HG03439 (cell line): ENCODE measurements around the gene RNF207.

ENCODE experiments used
- ATAC-seq: cut with Tn5 transposase; IDR thresholded peaks from one replicate; pipeline ENCODE4 v1.9.1; 2021; ENCODE audit warnings: mild to moderate bottlenecking, moderate library complexity; ENCODE audit not compliant: unreplicated experiment

The RNF207 gene

DNA sequence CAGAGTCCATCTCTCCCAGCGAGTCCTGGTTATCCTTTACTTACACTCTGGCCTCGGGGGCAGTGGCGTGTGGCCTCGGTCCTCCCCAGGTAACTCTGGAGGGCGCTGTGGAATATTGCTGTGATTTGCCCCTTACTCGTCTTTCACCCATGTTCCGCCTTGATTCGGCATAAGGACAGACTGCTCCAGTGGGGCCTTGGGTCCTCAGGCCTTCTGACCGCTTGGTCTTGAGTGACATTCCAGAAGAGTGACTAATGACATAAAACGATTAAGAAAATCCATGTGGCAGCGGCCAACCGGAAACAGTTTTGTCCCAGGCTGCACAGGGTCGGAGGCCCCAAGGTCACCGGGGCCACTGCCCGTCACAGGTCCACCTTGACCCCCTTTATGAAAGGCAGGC, 18.8 kb downstream of the RNF207 start:
- no peak for ATAC-seq

DNA sequence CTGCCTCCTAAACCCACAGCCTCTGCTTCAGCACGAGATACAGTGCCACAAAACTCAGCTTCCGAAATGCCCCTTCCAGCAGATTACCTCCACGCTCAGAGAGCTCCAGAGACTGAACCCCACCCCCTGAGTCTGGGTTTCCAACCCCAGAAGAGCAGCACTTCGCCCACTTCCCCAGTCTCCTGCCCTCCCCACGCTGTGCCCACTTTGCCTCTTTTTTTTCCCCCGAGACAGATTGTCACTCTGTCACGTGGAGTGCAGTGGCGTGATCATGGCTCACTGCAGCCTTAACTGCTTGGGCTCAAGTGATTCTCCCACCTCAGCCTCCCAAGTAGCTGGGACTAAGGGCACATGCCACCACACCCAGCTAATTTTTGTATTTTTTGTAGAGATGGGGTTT, 19.7 kb downstream of the RNF207 start:
- ATAC-seq = no peak

DNA sequence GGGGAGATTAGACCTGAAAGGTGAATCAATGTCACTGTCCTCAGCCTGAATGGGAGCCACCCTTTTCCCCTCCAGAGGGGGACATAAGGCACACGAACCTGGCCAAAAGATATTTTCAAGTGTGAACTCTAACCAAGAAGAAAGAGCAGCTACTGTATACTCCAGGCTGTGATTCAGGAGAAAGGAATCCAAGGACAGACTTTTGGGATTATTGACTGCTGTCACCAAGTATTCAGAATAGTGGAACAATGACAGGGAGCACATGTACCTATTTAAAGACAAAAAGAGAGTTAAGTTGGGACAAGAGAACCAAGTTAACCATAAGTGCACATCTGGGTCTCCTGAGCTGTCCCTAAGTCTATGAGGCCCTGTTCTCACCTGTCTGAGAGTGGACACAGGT, 27.5 kb downstream of the RNF207 start:
- ATAC-seq = no peak

DNA sequence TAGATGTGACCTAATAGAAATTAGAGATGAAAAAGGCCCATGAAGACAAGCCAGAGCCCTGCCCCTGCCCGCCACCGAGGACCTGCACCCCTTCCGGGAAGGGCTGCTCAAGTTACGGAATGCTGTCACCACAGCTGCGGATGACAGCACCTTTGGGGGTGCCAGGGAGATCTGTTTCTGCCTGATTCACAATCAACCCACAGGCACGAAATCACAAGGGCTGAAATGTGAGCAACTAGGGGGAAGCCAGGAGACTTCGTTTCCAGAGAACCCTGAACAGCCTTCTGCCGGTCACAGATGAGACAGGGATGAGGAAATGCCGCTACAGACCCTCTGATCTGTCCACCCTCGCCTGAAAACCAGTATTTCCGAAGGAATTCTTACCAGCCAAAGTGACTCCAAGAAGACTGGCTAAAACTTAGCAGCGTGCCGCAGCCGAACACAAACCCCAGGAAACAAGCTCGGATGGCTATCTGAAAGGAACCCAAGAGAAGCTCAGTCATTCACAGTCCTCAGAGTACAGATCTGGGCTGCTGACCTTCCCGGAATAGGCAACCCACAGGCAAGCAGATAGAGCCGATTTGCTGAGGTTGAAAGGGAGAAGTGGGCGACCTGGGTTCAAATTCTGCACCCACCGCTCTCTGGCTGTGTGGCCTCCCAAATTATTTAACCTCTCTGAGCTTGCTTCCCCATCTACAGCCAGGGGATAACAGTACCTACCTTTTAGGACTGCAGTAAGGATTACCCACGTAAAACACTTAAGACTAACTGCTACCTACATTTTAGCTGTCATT, 28.8 kb downstream of the RNF207 start:
- no peak for ATAC-seq

DNA sequence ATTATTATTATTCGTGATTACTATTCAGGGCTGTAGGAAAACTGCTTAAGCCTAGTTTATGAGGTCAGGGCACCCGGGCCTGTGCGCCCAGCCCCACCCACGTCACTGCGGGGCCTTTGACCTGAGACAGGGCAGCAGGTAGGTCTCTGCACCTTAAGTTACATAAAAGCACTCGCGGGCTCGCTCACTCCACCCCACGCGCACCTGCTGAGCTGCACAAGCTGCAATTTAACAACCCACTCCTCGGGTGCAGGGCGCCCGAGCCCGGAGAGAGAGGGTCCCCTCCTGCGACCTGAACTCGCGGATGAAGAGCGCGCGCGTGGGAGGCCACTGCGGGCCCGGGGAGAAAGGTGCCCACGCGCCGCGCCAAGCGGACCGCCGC, 29.4 kb downstream of the RNF207 start:
- peak; percentile 11 for ATAC-seq

DNA sequence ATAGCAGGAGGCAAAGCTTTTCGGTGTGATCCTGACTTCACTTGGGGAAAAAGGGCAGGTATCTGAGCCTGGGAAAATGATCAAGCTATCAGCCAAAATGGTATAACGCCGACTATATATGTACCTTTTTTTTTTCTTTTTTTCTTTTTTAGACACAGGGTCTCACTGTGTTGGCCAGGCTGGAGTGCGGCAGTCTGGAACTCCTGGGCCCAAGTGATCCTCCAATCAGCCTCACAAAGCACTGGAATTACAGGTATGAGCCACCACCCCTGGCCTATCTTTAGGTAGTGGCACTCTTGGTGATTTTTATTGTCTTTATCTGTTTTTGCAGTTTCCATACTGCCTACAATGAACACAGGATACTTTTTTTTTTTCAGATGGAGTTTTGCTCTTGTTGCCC, 31.2 kb downstream of the RNF207 start:
- ATAC-seq = no peak

DNA sequence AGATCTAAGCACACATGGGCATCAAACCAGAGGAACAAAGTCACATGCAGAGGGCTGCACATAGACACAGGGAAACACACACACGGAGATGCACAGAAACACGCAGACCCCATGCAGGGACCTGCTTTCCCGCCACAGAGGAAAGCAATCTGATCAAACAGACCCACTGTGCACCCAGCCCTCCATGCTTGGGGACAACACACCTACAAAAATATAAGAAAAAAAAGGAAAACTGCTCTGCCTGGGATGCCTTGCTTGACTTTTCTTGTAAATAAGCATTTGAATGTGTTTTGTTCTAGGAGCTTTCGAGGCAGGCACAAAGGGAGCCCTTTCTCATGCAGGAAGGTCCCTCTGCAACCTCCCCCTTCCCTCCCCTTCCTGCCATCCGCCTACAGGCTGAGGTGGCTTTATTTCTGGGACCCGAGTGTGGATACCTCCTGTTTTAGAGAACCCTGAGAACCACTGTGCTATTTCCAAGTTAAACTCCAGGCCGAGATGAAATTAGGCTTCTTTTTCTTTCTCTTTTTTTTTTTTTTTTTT, 33.4 kb downstream of the RNF207 start:
- ATAC-seq = no peak

DNA sequence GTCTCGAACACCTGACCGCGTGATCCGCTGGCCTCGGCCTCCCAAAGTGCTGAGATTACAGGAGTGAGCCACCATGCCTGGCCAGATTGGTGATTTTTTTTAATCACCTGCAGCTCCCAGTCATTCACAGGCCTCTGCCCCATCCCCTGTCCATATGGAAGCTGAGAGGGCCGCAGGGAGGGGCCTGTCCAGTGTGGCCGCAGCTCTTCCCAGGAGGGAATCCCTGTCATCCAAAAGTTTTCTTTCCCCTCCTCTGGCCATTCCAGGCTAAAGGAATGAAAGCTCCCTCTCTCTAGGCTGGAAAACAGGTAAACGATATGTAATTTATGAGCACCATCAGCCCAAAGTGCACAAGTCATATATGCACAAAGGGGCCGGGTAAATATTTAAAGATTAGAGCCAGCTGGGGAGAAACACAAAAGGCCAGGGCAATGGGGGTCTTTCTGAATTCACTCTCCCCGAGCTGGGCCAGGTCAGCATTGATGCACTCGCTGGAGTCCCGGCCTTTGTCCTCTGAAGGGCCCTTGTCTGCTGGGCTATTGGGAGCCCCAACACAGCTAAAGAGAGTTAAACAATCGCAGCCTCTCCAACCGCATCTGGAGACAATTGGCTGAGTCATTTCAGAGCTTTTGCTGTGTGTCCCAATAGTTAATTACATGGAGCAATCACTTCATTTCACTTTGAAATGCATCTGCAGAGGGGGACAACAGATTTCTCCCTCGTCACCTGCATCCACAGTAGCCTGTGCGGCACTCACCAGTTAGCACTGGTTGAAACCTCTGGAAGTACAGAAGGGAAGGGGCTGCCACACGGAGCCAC, 34.2 kb downstream of the RNF207 start:
- no peak for ATAC-seq

DNA sequence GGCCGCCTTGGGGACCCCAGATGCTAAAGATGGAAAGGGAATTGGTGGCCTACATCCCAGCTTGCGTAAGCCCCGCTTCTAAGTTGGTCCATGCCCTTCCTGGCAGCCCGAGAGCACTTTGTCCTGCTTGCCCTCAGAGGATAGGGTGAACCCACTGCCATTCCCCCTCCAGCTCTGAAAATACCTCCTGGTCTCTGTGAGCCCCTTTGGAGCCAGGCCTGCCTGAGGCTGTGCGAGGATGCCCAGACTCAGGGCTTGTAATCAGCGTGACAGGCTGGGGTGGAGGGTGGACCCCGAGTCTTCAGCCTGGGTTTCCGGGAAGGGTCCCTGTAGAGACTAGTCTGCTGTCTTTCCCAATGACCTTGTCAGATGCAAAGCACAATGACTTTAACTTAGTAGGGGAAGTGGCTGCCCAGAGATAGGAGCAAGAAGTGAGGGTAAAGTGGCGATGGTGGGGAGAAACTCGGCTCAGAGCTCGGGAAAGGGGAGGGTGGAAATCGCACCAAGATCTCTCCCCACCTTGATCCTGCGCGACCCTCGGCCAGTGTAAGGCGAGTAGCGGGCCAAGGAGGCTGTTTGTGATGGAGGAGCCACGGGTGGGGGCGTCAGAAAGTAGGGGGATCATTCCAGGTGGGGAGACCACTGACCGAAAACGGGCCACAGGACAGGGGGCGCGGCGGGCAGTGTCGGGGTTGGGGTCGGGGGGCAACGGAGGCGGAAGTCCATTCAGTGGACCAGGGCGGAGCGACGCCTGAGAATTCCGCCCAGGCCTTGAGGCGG, 35.4 kb downstream of the RNF207 start:
- no peak for ATAC-seq

DNA sequence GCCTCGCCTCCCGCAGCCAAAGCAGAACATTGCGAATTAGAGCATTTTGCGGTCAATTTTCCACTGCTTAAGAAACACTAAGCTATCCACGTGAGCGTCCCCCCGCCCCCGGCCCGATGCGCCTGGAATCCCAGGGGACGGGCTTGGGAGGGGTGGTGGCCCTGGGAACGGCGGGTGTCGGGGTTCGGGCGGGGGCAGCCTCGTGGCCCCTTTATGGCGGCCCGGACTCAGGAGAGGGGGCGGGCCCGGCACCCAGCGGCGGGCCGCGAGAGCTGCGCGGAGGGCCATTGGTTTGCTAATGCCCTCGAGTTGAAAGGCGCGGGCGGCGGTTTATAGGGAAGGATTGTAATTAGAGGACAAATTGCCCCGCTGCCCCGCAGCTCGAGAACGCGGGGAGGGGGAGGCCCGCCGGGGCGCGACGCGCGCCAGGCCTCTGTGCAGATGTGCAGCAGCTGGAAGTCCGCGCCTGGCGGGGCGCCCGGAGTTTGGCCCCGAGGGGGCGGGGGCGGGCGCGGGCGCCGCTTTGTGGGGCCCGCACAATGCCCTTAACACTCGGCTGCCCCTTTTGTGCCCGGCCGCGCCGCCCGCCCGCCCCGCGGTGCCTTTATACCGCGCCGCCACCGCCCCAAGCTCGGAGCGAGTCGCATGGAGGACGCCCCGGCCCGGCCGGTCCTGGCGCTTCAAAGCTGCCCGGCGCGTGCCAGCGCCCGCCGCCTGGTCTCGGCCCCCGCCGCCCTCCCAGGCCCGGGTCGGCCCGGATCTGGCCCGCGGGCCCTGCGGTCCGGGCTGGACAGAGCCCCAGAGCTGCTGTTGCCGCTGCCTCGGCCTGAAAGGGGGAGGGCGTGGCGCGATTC, 36.2 kb downstream of the RNF207 start:
- no peak for ATAC-seq

DNA sequence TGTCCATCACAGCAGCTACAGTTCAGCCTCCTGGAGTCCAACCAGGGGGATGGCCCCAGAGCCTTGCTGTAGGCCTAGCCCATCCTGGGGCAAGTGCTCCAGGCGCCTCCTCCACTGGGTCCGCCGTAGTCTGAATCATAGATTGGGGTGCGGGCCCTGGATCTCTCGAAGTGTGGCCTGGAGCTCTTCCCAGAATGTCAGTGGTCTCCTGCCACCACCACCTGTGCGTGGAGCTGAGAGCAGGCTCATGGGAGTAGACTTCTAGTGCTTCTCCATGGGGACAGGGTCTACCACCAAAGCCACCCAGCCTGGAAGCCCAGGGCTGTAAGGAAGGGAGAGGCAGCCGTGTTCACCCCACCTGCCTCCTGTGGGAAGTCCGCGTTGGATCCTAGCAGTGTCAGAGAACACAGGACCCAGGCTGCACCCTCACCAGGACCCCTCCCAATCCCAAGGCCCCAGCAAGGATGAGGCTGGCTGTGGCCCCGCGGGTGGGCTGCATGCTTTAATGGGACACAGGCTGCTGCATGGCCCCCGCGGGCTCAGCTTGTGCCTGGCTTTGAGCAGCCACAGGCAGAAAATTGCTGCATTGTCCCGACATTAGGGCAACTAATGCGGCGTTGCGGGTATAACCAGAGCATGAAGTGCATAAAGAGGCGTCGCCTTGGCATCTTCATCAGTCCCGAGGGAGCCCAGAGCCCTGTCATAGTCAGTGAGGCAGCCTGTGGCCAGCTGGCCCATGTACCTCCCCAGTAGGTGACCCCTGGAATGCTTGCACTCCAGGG, 37.3 kb downstream of the RNF207 start:
- no peak for ATAC-seq

DNA sequence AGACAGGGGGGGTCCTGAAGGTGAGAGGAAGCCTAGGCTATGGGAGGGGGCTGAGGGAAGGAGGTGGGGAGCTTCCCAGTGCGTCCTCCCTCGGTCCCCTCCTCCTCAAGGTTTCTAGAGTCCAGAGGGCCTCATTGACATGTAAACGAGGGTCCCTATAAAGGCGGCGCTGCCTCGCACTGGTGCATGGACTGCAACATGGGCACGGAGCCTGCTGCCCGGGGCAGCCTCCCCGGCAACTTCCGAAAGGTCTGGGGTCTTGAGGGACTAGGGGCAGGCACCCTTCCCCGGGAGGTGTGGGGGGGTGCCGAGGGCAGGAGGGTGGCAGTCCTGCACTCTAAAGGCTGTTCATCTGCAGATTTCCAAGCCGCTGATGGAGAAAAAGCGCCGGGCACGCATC, 38.1 kb downstream of the RNF207 start, which contains the start of gene HES3:
Gene HES3 (plus strand): TSS at position 187 of the 400 bp plus-strand sequence. CDS start 187 bp downstream, at position 374.
- ATAC-seq = no peak

DNA sequence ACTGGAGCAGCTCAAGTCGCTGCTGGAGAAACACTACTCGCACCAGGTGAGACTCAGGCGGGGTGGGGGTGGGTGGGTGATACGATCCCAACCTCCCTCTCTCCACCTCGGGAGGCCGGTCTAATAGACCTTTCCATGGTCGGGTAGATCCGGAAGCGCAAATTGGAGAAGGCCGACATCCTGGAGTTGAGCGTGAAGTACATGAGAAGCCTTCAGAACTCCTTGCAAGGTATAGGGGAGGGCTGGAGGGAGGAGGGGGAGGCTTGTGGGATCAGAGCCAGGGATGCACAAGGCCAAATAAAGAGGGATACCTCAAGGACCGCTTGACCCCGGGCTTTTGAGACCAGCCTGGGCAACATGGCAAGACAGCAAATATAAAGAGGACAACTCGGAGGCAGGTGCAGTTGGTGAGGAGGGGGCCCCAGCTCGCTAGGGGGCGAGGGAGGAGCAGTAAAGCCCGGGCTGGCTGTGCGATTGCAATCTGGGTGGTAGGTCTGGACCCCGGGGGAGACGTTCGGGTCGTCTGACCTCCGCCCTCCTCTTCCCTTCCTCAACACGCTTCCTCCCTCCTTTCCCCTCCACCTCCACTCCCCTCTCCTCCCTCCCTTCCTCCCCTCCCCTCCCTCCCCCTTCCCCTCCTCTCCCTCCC, 38.6 kb downstream of the RNF207 start:
- no peak for ATAC-seq

DNA sequence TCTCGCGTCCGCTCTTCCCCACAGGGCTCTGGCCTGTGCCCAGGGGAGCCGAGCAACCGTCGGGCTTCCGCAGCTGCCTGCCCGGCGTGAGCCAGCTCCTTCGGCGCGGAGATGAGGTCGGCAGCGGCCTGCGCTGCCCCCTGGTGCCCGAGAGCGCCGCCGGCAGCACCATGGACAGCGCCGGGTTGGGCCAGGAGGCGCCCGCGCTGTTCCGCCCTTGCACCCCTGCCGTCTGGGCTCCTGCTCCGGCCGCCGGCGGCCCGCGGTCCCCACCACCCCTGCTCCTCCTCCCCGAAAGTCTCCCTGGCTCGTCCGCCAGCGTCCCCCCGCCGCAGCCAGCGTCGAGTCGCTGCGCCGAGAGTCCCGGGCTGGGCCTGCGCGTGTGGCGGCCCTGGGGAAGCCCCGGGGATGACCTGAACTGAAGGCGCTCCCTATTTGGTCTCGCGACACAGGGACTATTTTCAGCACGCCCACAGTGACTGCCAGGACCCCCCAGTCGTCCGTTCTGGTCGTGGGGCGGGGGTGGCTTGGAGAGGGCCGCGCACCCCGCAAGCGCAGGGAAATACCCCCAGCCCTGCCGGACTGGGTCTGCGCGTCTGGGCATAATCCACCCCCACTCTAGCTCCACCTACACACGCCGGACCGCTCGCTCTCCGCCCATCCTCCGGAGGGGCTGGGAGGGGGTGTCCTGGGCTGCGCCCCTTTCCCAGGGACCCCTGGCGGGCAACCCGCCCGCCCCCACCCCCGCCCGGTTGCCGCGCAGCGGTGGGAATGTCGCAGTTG, 39.4 kb downstream of the RNF207 start:
- peak; percentile 56 for ATAC-seq

DNA sequence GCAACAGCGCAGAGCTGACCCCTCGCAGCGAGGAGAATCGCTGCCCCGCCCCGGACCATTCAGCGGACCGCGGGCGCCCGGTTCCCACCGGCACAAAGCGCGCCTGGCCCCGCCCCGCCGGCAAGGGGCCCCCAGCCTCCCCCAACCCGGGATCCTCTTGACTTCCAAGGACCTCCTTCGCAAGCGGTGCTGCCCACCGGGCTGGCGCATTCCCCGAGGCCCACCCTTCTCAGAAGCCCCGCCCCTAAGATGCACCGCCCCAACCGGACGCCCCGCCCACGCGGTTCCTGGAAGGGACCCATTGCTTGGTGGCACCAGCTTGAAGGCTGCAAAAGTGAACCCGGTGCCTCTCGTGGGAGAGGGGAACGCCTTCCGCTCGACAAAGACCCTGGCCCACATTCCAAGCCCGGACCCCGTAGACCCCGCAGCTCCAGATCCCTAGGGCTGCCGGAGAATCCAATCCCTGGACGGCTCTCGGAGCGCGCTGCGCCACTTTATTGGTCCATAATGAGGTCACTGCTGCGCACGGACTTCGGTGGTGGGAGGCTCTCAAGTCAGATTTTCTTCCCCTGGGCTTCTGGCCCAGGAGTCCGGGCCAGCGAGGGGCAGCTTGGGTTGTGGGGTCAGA, 40.1 kb downstream of the RNF207 start:
- ATAC-seq = peak; percentile 18

DNA sequence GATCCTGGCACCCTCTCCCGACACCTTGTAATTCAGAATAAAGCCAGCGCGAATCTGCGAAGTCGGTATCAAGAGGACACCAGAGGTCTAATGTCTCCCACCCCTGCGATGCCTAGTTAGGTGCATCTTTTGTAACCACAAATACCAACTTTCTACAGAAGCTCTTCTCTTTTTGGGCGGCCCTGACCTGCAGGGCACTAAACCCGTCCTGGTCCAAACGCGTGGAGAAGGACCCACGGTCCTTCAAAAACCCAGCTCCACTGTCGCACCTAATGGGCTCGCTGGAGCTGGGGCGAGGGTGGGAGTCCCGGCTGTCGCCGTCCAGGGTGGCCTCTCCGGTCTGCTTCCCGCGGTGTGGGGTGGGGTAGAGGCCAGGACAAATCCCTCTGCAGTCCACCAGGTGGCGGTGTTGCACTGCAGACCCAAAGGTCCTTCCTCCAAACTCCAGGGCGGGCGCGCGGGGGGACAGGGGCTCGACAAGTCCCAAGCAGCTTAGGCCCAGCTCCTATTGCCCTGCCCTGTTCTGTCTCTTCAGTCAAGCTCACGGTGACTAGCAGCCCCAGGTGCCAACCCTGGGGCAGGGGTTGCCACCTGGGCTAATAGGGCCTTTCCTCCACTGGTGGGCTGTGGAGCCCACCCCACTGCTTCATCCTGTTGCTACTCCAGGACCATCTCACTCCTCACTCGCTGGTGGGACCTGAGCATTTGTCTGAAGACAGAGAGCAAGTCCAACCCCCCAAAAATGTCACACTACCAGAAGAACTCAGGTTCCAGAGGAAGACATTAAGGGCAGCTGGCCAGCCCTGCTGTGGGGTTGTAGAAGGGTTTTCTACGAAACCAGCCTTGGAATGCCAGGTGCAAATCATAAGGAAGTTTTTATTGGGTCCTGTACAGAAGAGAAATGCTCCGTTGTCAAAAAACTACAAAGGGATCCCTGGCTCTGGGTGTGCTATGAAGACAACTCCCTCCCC, 40.9 kb downstream of the RNF207 start:
- peak; percentile 51 for ATAC-seq

DNA sequence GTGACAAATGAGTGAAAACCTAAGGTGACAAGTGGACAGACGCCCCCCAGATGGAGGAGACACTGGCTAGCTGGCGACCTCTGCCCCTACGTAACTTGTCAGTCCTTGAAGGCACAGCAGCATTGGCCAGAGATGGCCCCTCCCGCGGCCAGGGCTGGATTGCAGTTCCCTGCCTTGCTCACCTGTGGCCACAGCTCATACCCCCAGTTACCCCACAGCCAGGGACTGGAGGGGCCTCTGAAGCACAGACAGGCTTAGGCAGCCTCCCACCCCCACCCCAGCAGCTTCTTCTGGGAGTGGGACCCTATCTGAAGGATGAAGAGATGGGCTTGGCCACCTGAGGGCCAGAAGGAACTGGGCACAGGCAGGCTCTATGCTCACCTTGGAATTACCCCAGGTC, 41.7 kb downstream of the RNF207 start:
- ATAC-seq = no peak
